ENCODE data around the gene TMEM232.

TMEM232 gene

DNA sequence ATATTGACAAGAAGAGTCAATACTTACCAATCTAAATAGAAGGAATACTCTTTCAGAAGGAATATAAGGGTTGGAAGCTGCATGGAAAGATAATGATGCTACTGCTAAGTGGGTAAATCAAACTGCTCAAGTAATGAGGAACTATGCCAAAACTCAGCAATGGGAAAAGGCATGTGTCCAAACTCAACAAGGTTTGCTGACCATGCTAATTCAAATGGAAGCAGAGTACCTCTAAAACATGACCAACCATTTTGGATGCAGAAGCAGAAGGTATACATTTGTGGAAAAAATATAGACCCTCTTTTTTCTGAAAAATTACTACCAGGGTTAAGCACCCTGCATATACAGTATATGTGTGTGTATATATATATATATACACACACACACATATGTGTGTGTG is 21.1 kb downstream of the TMEM232 start:
- no peak overlapping the region for H2AFZ ChIP-seq (ENCODE audit: low read depth, low read length)
- H3K27ac ChIP-seq (ENCODE audit: low read length, poor library complexity, severe bottlenecking) = no peak overlapping the region
- no peak overlapping the region for H3K23ac ChIP-seq (ENCODE audit: low read length in 2 of 2)
- no peak overlapping the region for H2AK5ac ChIP-seq (ENCODE audit: low read length, severe bottlenecking)
- H3K27me3 ChIP-seq (ENCODE audit: control insufficient read depth in 1 of 2, insufficient read depth in 1 of 2, low read length in 2 of 2) = no peaks in the 10 kb centered on the region
- H3K18ac ChIP-seq (ENCODE audit: low read depth in 1 of 2, low read length in 2 of 2) = no peak overlapping the region
- no peak overlapping the region for H2BK120ac ChIP-seq (ENCODE audit: low read depth, low read length)
- H3K9ac ChIP-seq (ENCODE audit: low read length) = no peak overlapping the region
- H2BK5ac ChIP-seq (ENCODE audit: low read depth, low read length, poor library complexity, severe bottlenecking) = no peak overlapping the region
- no peak for DNase-seq
- no peak overlapping the region for H4K91ac ChIP-seq (ENCODE audit: low read length)
- no peak overlapping the region for H4K8ac ChIP-seq (ENCODE audit: low read length)
- H3K36me3 ChIP-seq (ENCODE audit: control insufficient read depth in 1 of 2, insufficient read depth in 2 of 2, low read depth in 1 of 2, low read length in 2 of 2) = no peaks in the 10 kb centered on the region
- no peak overlapping the region for H3K4ac ChIP-seq (ENCODE audit: low read depth in 1 of 2, low read length in 2 of 2)
- no peaks in the 10 kb centered on the region for H3K9me3 ChIP-seq (ENCODE audit: control insufficient read depth, low read length)
- no peak overlapping the region for H3K14ac ChIP-seq (ENCODE audit: low read length in 2 of 2)
- no peak overlapping the region for H2BK15ac ChIP-seq (ENCODE audit: low read depth, poor library complexity, severe bottlenecking)
- H3K4me1 ChIP-seq (ENCODE audit: control insufficient read depth, insufficient read depth, low read depth, low read length) = no peaks in the 10 kb centered on the region
- no peak overlapping the region for H3K4me2 ChIP-seq (ENCODE audit: low read length, poor library complexity, severe bottlenecking)
- H3K4me3 ChIP-seq (ENCODE audit: insufficient read depth in 1 of 2, low read depth in 1 of 2, low read length in 2 of 2) = no peak overlapping the region
- H2BK12ac ChIP-seq (ENCODE audit: low read length in 2 of 2) = no peak overlapping the region
- H3K79me1 ChIP-seq (replicated peaks; ENCODE audit: low read length, poor library complexity, severe bottlenecking) = no peaks in the 10 kb centered on the region

DNA sequence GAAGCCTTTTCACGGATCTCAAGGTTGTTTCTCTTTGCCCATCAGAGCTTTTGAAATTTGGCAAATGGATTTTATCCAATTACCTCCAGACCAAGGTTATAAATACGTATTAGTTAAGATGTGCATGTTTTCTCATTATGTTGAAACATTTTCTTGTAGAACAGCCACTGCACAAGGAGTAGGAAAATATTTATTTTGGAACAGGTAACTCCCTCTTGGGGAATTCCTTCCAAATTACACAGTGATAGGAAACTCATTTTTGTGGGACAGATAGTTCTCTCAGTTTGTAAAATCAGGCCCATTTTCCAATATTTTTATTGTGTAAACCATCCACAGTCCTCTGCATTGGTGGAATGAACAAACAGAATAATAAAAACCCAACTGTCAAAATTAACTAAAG is 23.0 kb downstream of the TMEM232 start:
- no peak overlapping the region for H3K14ac ChIP-seq (ENCODE audit: low read length in 2 of 2)
- H2AK5ac ChIP-seq (ENCODE audit: low read length, severe bottlenecking) = no peak overlapping the region
- H3K9ac ChIP-seq (ENCODE audit: low read length) = no peak overlapping the region
- no peak overlapping the region for H3K4me3 ChIP-seq (ENCODE audit: insufficient read depth in 1 of 2, low read depth in 1 of 2, low read length in 2 of 2)
- no peaks in the 10 kb centered on the region for H3K36me3 ChIP-seq (ENCODE audit: control insufficient read depth in 1 of 2, insufficient read depth in 2 of 2, low read depth in 1 of 2, low read length in 2 of 2)
- no peak overlapping the region for H2BK15ac ChIP-seq (ENCODE audit: low read depth, poor library complexity, severe bottlenecking)
- H4K8ac ChIP-seq (ENCODE audit: low read length) = no peak overlapping the region
- no peaks in the 10 kb centered on the region for H3K79me1 ChIP-seq (replicated peaks; ENCODE audit: low read length, poor library complexity, severe bottlenecking)
- H2BK12ac ChIP-seq (ENCODE audit: low read length in 2 of 2) = no peak overlapping the region
- H3K9me3 ChIP-seq (ENCODE audit: control insufficient read depth, low read length) = no peaks in the 10 kb centered on the region
- DNase-seq = no peak
- H3K4me1 ChIP-seq (ENCODE audit: control insufficient read depth, insufficient read depth, low read depth, low read length) = no peaks in the 10 kb centered on the region
- H3K27ac ChIP-seq (ENCODE audit: low read length, poor library complexity, severe bottlenecking) = no peak overlapping the region
- no peak overlapping the region for H3K4me2 ChIP-seq (ENCODE audit: low read length, poor library complexity, severe bottlenecking)
- H3K18ac ChIP-seq (ENCODE audit: low read depth in 1 of 2, low read length in 2 of 2) = no peak overlapping the region
- no peak overlapping the region for H2BK5ac ChIP-seq (ENCODE audit: low read depth, low read length, poor library complexity, severe bottlenecking)
- no peaks in the 10 kb centered on the region for H3K27me3 ChIP-seq (ENCODE audit: control insufficient read depth in 1 of 2, insufficient read depth in 1 of 2, low read length in 2 of 2)
- no peak overlapping the region for H3K4ac ChIP-seq (ENCODE audit: low read depth in 1 of 2, low read length in 2 of 2)
- H4K91ac ChIP-seq (ENCODE audit: low read length) = no peak overlapping the region
- H2AFZ ChIP-seq (ENCODE audit: low read depth, low read length) = no peak overlapping the region
- H3K23ac ChIP-seq (ENCODE audit: low read length in 2 of 2) = no peak overlapping the region
- 90% methylated on average over 2 of the region's 2 CpGs for WGBS
- no peak overlapping the region for H2BK120ac ChIP-seq (ENCODE audit: low read depth, low read length)

DNA sequence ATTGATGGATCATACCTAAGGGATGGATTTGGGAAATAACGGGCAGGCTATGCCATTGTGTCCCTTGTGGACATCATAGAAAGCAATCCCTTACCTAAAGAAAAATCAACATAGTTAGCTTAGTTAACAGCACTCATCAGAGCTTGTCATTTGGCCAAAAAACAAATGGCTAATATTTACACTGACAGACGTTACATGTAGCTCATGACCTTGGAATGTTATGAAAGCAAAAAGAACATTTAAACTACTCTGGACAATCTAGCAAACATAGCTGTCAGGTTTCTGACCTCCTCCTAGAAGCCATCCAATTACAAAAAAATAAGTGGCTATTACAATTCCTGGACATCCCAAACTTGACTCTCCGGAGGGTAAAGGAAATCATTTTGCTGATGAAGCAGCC is 23.8 kb downstream of the TMEM232 start:
- H3K27me3 ChIP-seq (ENCODE audit: control insufficient read depth in 1 of 2, insufficient read depth in 1 of 2, low read length in 2 of 2) = no peaks in the 10 kb centered on the region
- H3K27ac ChIP-seq (ENCODE audit: low read length, poor library complexity, severe bottlenecking) = no peak overlapping the region
- no peak overlapping the region for H3K23ac ChIP-seq (ENCODE audit: low read length in 2 of 2)
- no peak overlapping the region for H2AK5ac ChIP-seq (ENCODE audit: low read length, severe bottlenecking)
- H3K14ac ChIP-seq (ENCODE audit: low read length in 2 of 2) = no peak overlapping the region
- no peak for DNase-seq
- no peak overlapping the region for H4K8ac ChIP-seq (ENCODE audit: low read length)
- no peak overlapping the region for H2BK12ac ChIP-seq (ENCODE audit: low read length in 2 of 2)
- no peaks in the 10 kb centered on the region for H3K79me1 ChIP-seq (replicated peaks; ENCODE audit: low read length, poor library complexity, severe bottlenecking)
- H2BK15ac ChIP-seq (ENCODE audit: low read depth, poor library complexity, severe bottlenecking) = no peak overlapping the region
- H4K91ac ChIP-seq (ENCODE audit: low read length) = no peak overlapping the region
- no peaks in the 10 kb centered on the region for H3K9me3 ChIP-seq (ENCODE audit: control insufficient read depth, low read length)
- no peak overlapping the region for H2BK120ac ChIP-seq (ENCODE audit: low read depth, low read length)
- WGBS = 38% methylated on average over 2 of the region's 3 CpGs
- no peaks in the 10 kb centered on the region for H3K4me1 ChIP-seq (ENCODE audit: control insufficient read depth, insufficient read depth, low read depth, low read length)
- H3K4ac ChIP-seq (ENCODE audit: low read depth in 1 of 2, low read length in 2 of 2) = no peak overlapping the region
- no peaks in the 10 kb centered on the region for H3K36me3 ChIP-seq (ENCODE audit: control insufficient read depth in 1 of 2, insufficient read depth in 2 of 2, low read depth in 1 of 2, low read length in 2 of 2)
- H3K18ac ChIP-seq (ENCODE audit: low read depth in 1 of 2, low read length in 2 of 2) = no peak overlapping the region
- H3K4me2 ChIP-seq (ENCODE audit: low read length, poor library complexity, severe bottlenecking) = no peak overlapping the region
- no peak overlapping the region for H2BK5ac ChIP-seq (ENCODE audit: low read depth, low read length, poor library complexity, severe bottlenecking)
- H2AFZ ChIP-seq (ENCODE audit: low read depth, low read length) = no peak overlapping the region
- no peak overlapping the region for H3K9ac ChIP-seq (ENCODE audit: low read length)
- no peak overlapping the region for H3K4me3 ChIP-seq (ENCODE audit: insufficient read depth in 1 of 2, low read depth in 1 of 2, low read length in 2 of 2)

DNA sequence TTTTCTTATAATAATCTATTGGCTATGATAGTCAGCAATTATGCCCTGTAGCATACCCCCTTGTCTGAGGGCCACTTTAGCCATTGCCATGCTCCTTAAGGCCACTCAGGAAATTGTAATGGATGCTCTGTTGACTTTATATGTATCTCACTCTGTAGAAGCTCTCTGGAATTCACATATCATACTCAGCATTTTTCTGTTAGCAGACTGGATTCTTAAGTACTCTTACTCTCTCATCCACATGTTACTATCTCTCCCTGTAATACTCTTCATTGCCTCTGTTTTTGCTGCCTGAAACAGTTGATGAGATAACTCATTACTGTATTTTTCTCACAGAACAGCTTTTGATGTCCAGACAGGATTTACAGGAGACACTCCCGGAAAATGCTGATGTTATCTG is 24.2 kb downstream of the TMEM232 start:
- no peak overlapping the region for H3K4ac ChIP-seq (ENCODE audit: low read depth in 1 of 2, low read length in 2 of 2)
- no peak overlapping the region for H3K23ac ChIP-seq (ENCODE audit: low read length in 2 of 2)
- H2BK12ac ChIP-seq (ENCODE audit: low read length in 2 of 2) = no peak overlapping the region
- no CpG with 5 or more reads among the region's 1 CpG for WGBS
- H3K14ac ChIP-seq (ENCODE audit: low read length in 2 of 2) = no peak overlapping the region
- no peaks in the 10 kb centered on the region for H3K79me1 ChIP-seq (replicated peaks; ENCODE audit: low read length, poor library complexity, severe bottlenecking)
- H2BK5ac ChIP-seq (ENCODE audit: low read depth, low read length, poor library complexity, severe bottlenecking) = no peak overlapping the region
- no peak overlapping the region for H3K9ac ChIP-seq (ENCODE audit: low read length)
- no peak overlapping the region for H4K91ac ChIP-seq (ENCODE audit: low read length)
- no peak overlapping the region for H2BK15ac ChIP-seq (ENCODE audit: low read depth, poor library complexity, severe bottlenecking)
- DNase-seq = no peak
- H3K18ac ChIP-seq (ENCODE audit: low read depth in 1 of 2, low read length in 2 of 2) = no peak overlapping the region
- H2AFZ ChIP-seq (ENCODE audit: low read depth, low read length) = no peak overlapping the region
- H3K4me1 ChIP-seq (ENCODE audit: control insufficient read depth, insufficient read depth, low read depth, low read length) = no peaks in the 10 kb centered on the region
- H3K27me3 ChIP-seq (ENCODE audit: control insufficient read depth in 1 of 2, insufficient read depth in 1 of 2, low read length in 2 of 2) = no peaks in the 10 kb centered on the region
- H2AK5ac ChIP-seq (ENCODE audit: low read length, severe bottlenecking) = no peak overlapping the region
- no peak overlapping the region for H3K4me2 ChIP-seq (ENCODE audit: low read length, poor library complexity, severe bottlenecking)
- H4K8ac ChIP-seq (ENCODE audit: low read length) = no peak overlapping the region
- H2BK120ac ChIP-seq (ENCODE audit: low read depth, low read length) = no peak overlapping the region
- no peak overlapping the region for H3K27ac ChIP-seq (ENCODE audit: low read length, poor library complexity, severe bottlenecking)
- H3K9me3 ChIP-seq (ENCODE audit: control insufficient read depth, low read length) = no peaks in the 10 kb centered on the region
- H3K36me3 ChIP-seq (ENCODE audit: control insufficient read depth in 1 of 2, insufficient read depth in 2 of 2, low read depth in 1 of 2, low read length in 2 of 2) = no peaks in the 10 kb centered on the region
- H3K4me3 ChIP-seq (ENCODE audit: insufficient read depth in 1 of 2, low read depth in 1 of 2, low read length in 2 of 2) = no peak overlapping the region
